ENCODE results near the gene SLC2A13.
"Not testable (repeated sequence)": the region's sequence is repeated elsewhere in the genome, so short reads cannot be mapped to it uniquely, and the experiment has no call there.

The SLC2A13 gene

GRCh38 chr12:40034712-40035111 lies 71.2 kb downstream of the SLC2A13 start:
- DNase-seq (ENCODE audit: low spot score), result no peak

GRCh38 chr12:40034156-40034555 lies 71.7 kb downstream of the SLC2A13 start:
- DNase-seq (ENCODE audit: low spot score), result no peak

DNA sequence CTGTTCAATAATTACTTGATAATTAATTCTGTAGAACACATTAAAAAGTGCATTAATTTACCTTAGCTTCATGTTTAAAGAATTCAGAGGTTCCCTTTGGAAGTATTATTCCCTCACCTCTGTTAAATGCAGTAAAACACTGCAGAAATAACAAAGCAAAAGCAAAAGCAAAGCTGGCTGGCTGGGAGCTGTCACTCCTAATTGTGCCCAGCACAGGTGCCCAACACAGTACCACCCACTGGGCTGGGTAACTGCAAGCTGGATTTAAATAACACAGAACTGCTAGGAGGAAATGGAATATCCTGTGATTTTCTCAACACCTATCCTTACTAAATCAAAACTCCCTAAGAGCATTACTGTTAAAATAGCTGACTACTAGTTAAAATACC lies 72.6 kb downstream of the SLC2A13 start:
- DNase-seq (ENCODE audit: low spot score), result no peak

GRCh38 chr12:40032433-40033241 lies 73.2 kb downstream of the SLC2A13 start:
- DNase-seq (ENCODE audit: low spot score), result no peak

- no peak for DNase-seq (ENCODE audit: low spot score)
Measured at GRCh38 chr12:40031965-40032364, 73.9 kb downstream of the SLC2A13 start.

- not testable (repeated sequence) for DNase-seq (ENCODE audit: low spot score)
Measured at GRCh38 chr12:40030970-40031369, 74.9 kb downstream of the SLC2A13 start.

DNA sequence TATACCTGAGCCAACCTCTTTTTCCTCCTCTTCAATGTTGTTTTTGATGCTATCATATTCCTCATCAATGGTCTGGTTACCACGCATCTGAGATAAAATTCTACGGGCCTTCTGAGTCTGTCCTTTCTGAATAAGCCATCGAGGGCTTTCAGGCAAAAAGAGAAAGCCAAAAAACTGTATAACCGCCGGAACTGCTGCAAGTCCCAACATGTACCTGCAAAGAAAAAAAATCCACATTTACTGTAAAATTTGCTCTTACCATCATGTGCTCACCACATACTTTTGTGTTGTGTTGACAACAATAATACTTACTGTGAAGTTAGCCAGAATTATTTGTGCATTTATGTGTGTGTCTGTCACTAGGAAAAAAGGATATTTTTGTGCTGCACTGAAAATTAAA lies 77.6 kb downstream of the SLC2A13 start:
- no peak for DNase-seq (ENCODE audit: low spot score)

- DNase-seq (ENCODE audit: low spot score), result no peak
Measured at GRCh38 chr12:40022850-40023249, 83.0 kb downstream of the SLC2A13 start.

GRCh38 chr12:40020261-40020691 lies 85.6 kb downstream of the SLC2A13 start:
- DNase-seq (ENCODE audit: low spot score), result no peak

DNA sequence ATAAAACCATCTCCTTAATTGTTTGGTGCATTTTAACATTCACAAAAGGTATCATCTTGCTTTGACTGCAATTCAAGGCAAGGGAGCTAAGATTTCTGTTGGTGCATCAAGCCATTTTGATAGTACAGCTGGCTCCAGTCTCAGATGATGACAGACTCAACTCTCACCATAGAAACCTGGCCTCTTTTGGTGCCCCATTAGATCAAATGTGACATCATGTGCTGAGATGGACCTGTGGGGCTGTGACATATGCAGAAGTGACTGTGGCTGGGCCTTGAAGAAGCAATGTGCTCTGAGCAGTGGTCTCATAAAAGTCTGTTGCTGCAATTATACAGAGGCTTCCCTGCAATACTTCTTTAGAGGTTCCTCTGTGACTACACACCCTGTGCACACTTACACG lies 88.4 kb downstream of the SLC2A13 start:
- no peak for DNase-seq (ENCODE audit: low spot score)

DNA sequence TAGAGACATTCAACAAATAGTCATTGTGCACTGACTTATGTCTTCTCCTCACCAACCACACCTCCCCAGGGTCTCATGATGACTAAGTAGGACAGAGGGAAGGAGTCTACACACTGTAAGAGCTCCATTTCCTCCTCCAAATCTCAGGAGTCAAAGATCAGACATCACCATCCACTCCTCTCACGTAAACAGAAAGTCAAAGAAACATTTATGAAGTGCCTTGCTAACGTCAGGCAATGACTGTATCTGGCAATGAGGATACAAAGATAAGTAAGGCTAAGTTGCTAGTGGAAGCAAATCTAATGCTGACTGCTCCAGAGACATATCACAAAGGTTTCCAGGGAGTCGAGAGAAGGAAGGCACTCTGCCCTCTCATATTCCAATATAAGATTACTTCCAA lies 88.9 kb downstream of the SLC2A13 start:
- no peak for DNase-seq (ENCODE audit: low spot score)

GRCh38 chr12:40015881-40016280 lies 90.0 kb downstream of the SLC2A13 start:
- DNase-seq (ENCODE audit: low spot score), result no peak

- DNase-seq (ENCODE audit: low spot score), result peak; percentile 2
Measured at GRCh38 chr12:40015345-40015744, 90.5 kb downstream of the SLC2A13 start.

- DNase-seq (ENCODE audit: low spot score), result no peak
Measured at GRCh38 chr12:40013847-40014246, 92.0 kb downstream of the SLC2A13 start.

DNA sequence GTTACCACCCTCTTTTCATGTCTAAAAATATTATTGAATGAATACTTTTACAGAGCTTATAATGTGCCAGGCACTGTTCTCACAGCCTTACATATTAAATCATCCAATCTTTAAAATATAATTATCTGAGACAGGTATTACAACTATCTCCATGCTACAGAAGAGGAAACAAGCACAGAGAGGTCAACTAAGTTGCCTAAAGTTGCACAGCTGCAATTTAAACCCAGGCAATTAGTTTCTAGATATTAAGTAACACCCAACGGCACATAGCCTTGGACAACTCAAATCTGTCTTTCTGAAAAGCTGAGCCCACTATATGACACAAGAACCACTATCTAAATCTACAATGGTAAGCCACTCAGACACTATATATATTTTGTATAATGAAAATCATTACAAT lies 92.6 kb downstream of the SLC2A13 start:
- DNase-seq (ENCODE audit: low spot score), result no peak

GRCh38 chr12:40012711-40013110 lies 93.2 kb downstream of the SLC2A13 start:
- peak; percentile 5 for DNase-seq (ENCODE audit: low spot score)

- DNase-seq (ENCODE audit: low spot score), result no peak
Measured at GRCh38 chr12:40011775-40012129, 94.1 kb downstream of the SLC2A13 start.

GRCh38 chr12:40010899-40011774 lies 94.7 kb downstream of the SLC2A13 start:
- DNase-seq (ENCODE audit: low spot score), result peak; percentile 74

DNA sequence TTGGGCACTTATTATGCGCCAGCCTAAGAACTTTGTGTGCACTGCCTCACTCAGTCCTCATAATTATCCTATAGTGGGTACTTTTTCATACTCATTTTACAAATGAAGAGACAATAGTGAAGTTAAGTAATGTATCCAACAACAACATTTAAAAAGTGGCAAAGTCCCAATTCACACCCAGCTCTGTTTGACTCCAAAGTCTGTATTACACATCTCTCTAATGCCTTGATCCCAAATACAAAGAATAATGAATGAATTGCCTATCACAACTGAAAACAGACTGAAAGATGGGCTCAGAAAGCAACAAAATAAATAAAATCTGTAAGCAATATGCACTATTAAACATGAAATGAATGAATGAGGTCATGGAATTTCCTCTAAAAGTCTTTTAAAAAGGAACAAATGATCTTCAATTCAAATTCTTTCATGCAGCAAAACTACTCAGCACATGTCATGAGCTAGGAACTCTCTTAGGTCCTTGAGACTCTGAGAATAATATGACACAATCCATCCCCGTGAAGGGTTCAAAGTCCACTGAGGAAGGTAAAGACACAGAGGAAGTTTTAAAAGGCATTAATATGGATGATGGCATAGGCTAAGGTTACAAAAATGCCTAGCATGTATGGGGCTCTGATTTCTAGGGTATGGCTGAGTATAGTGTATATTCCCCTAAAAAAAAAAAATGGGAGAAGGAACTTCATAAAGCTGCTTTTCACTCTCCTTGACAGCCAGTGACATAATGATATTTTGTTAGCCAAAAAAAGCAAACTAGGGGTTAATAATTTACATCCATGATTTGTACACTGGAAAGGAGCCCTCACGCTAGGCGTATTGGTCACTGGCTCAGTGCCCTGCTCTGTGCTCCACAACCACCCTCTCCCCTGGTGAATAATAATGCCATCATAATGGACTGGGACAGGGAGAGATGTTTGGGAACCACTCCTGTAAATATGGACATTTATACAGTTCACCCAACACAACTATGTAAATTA lies 103.4 kb downstream of the SLC2A13 start:
- no peak for DNase-seq (ENCODE audit: low spot score)

DNA sequence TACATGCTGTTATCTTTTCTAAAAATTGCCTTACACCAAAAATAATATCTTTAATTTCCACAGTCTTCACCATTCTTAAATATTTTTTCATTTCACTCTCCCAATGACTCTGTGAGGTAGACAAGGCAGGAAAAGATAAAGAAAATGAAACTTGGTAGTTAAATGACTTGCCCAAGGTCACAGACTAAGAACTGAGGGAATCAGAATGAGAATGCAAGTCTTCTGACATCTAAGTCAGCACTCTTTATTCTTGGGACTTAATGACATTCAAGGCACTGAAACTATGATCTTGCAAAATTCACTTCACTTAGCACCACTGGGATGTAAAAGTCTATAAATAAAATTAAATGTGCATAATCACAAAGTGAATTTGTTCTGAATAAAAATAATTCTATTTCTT lies 104.5 kb downstream of the SLC2A13 start:
- DNase-seq (ENCODE audit: low spot score), result no peak

- no peak for DNase-seq (ENCODE audit: low spot score)
Measured at GRCh38 chr12:40000884-40001283, 105.0 kb downstream of the SLC2A13 start.

DNA sequence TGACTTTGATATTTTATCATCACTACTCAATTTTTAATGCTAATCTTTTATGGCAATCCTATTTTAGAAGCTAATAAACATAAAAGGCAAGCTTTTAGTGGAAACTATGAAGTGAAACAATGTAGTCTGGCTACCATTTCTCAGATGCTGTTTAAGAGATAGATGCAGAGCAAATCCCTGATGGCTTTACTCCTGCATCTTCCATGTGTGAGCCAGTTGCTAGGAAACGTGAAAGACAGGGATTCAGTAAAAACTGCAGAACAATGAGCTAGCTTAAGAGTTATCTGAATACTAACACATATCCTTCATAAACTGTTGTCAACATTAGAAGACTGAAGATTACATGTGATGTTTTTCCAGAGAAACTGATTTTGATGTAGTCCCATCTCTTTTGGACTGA lies 112.6 kb downstream of the SLC2A13 start:
- no peak for DNase-seq (ENCODE audit: low spot score)

Measured in kidney capillary endothelial cell (primary cell).